Rectal smooth muscle tissue (tissue), 1 donor: ENCODE measurements around the gene TSPAN11.
"Not testable (repeated sequence)": the region's sequence is repeated elsewhere in the genome, so short reads cannot be mapped to it uniquely, and the experiment has no call there.

Experiments used
- H3K27ac ChIP-seq: one replicate; pipeline ENCODE4 v1.7.0; 2013; ENCODE audit warnings: low read depth, low read length, inconsistent platforms
- H3K27me3 ChIP-seq: one replicate; pipeline ENCODE4 v1.7.0; 2013; ENCODE audit warnings: low read length; ENCODE audit not compliant: control insufficient read depth, insufficient read depth
- H3K36me3 ChIP-seq: one replicate; pipeline ENCODE4 v1.7.0; 2013; ENCODE audit warnings: low read length; ENCODE audit not compliant: control insufficient read depth, insufficient read depth
- H3K4me1 ChIP-seq: one replicate; pipeline ENCODE4 v1.7.0; 2013; ENCODE audit warnings: low read length; ENCODE audit not compliant: control insufficient read depth, insufficient read depth
- H3K4me3 ChIP-seq: one replicate; pipeline ENCODE4 v1.7.0; 2013; ENCODE audit warnings: low read length
- H3K9ac ChIP-seq: one replicate; pipeline ENCODE4 v1.7.0; 2013; ENCODE audit warnings: low read length

The TSPAN11 gene

GRCh38 chr12:30926243-30927221 is at the start of gene TSPAN11:
TSPAN11 (plus strand) TSS chr12:30926748; CDS start chr12:30953992, 27,244 bp downstream.
- H3K4me3 ChIP-seq = peak within 1 kb of the TSS; percentile 35
- peaks cover 5% of the 10 kb centered on the region for H3K4me1 ChIP-seq
- peaks cover 21% of the 10 kb centered on the region for H3K27me3 ChIP-seq
- no peak within 1 kb of the TSS for H3K9ac ChIP-seq
- no peaks in the 10 kb centered on the region for H3K36me3 ChIP-seq
- peak within 1 kb of the TSS; percentile 10 for H3K27ac ChIP-seq

GRCh38 chr12:30877105-30877875 is 49.3 kb upstream of the TSPAN11 start:
- Histone ChIP-seq H3K4me3 (no peak overlapping the region), H3K4me1 (no peaks in the 10 kb centered on the region), H3K36me3 (no peaks in the 10 kb centered on the region), H3K27ac (no peak overlapping the region), H3K9ac (no peak overlapping the region), H3K27me3 (no peaks in the 10 kb centered on the region)

- Histone ChIP-seq H3K27me3 (no peaks in the 10 kb centered on the region), H3K9ac (no peak overlapping the region), H3K4me3 (no peak overlapping the region), H3K36me3 (no peaks in the 10 kb centered on the region), H3K27ac (no peak overlapping the region), H3K4me1 (no peaks in the 10 kb centered on the region)
Observed at GRCh38 chr12:30878024-30878423, 48.5 kb upstream of the TSPAN11 start.

GRCh38 chr12:30880061-30880460 is 46.5 kb upstream of the TSPAN11 start:
- no peak overlapping the region for H3K4me3 ChIP-seq
- H3K4me1 ChIP-seq = no peaks in the 10 kb centered on the region
- H3K27me3 ChIP-seq = no peaks in the 10 kb centered on the region
- no peaks in the 10 kb centered on the region for H3K36me3 ChIP-seq
- no peak overlapping the region for H3K27ac ChIP-seq
- H3K9ac ChIP-seq = no peak overlapping the region

GRCh38 chr12:30880813-30881212 is 45.7 kb upstream of the TSPAN11 start:
- H3K27me3 ChIP-seq = no peaks in the 10 kb centered on the region
- H3K27ac ChIP-seq = no peak overlapping the region
- H3K9ac ChIP-seq = no peak overlapping the region
- no peak overlapping the region for H3K4me3 ChIP-seq
- H3K36me3 ChIP-seq = no peaks in the 10 kb centered on the region
- H3K4me1 ChIP-seq = no peaks in the 10 kb centered on the region

GRCh38 chr12:30882706-30883105 is 43.8 kb upstream of the TSPAN11 start:
- Histone ChIP-seq H3K27ac (no peak overlapping the region), H3K9ac (no peak overlapping the region), H3K27me3 (no peaks in the 10 kb centered on the region), H3K4me1 (no peaks in the 10 kb centered on the region), H3K4me3 (no peak overlapping the region), H3K36me3 (no peaks in the 10 kb centered on the region)

- no peaks in the 10 kb centered on the region for H3K27me3 ChIP-seq
- H3K4me1 ChIP-seq = no peaks in the 10 kb centered on the region
- H3K9ac ChIP-seq = no peak overlapping the region
Observed at GRCh38 chr12:30884799-30885198, 41.7 kb upstream of the TSPAN11 start.

GRCh38 chr12:30885321-30885720 is 41.2 kb upstream of the TSPAN11 start:
- no peaks in the 10 kb centered on the region for H3K27me3 ChIP-seq
- H3K36me3 ChIP-seq = no peaks in the 10 kb centered on the region
- H3K27ac ChIP-seq = no peak overlapping the region
- H3K4me1 ChIP-seq = no peaks in the 10 kb centered on the region
- no peak overlapping the region for H3K9ac ChIP-seq
- no peak overlapping the region for H3K4me3 ChIP-seq

More at GRCh38 chr12:30884799-30885198, 41.7 kb upstream of the TSPAN11 start:
- no peak overlapping the region for H3K27ac ChIP-seq
- no peak overlapping the region for H3K4me3 ChIP-seq
- no peaks in the 10 kb centered on the region for H3K36me3 ChIP-seq

GRCh38 chr12:30887226-30887625 is 39.3 kb upstream of the TSPAN11 start:
- Histone ChIP-seq H3K27ac (no peak overlapping the region), H3K36me3 (no peaks in the 10 kb centered on the region), H3K4me1 (no peaks in the 10 kb centered on the region), H3K9ac (no peak overlapping the region), H3K27me3 (no peaks in the 10 kb centered on the region), H3K4me3 (no peak overlapping the region)

- Histone ChIP-seq H3K36me3 (no peaks in the 10 kb centered on the region), H3K4me1 (no peaks in the 10 kb centered on the region), H3K27me3 (no peaks in the 10 kb centered on the region), H3K9ac (no peak overlapping the region), H3K27ac (no peak overlapping the region), H3K4me3 (no peak overlapping the region)
Observed at GRCh38 chr12:30888241-30888640, 38.3 kb upstream of the TSPAN11 start.

GRCh38 chr12:30894531-30894930 is 32.0 kb upstream of the TSPAN11 start:
- not testable (repeated sequence) for H3K27me3 ChIP-seq, H3K4me1 ChIP-seq, H3K4me3 ChIP-seq, H3K36me3 ChIP-seq, H3K27ac ChIP-seq, H3K9ac ChIP-seq

GRCh38 chr12:30896461-30896860 is 30.1 kb upstream of the TSPAN11 start:
- no peaks in the 10 kb centered on the region for H3K27me3 ChIP-seq
- no peak overlapping the region for H3K9ac ChIP-seq
- no peaks in the 10 kb centered on the region for H3K4me1 ChIP-seq
- peak overlapping the region; percentile 26 for H3K27ac ChIP-seq
- no peak overlapping the region for H3K4me3 ChIP-seq
- no peaks in the 10 kb centered on the region for H3K36me3 ChIP-seq
